Tibial nerve (tissue), 3 donors: ENCODE measurements around the gene RSPH9.

Experiments used
- CTCF ChIP-seq, 5 experiments: fragments of 200-600 bp in 3 of 5; fragments of 450-650 bp in 2 of 5; sonication (generic) in 3 of 5; IDR thresholded peaks; one replicate each; pipeline ENCODE4 v1.5.1; 2016 to 2019; ENCODE audit warnings: antibody characterized with exemption in 5 of 5, mild to moderate bottlenecking in 3 of 5, moderate library complexity in 2 of 5
- POLR2A ChIP-seq, 2 donors: fragments of 450-650 bp; IDR thresholded peaks; one replicate each; pipeline ENCODE4 v1.6.1; 2017; ENCODE audit warnings: antibody characterized with exemption in 2 of 2, mild to moderate bottlenecking in 2 of 2, moderate library complexity in 2 of 2

DNA sequence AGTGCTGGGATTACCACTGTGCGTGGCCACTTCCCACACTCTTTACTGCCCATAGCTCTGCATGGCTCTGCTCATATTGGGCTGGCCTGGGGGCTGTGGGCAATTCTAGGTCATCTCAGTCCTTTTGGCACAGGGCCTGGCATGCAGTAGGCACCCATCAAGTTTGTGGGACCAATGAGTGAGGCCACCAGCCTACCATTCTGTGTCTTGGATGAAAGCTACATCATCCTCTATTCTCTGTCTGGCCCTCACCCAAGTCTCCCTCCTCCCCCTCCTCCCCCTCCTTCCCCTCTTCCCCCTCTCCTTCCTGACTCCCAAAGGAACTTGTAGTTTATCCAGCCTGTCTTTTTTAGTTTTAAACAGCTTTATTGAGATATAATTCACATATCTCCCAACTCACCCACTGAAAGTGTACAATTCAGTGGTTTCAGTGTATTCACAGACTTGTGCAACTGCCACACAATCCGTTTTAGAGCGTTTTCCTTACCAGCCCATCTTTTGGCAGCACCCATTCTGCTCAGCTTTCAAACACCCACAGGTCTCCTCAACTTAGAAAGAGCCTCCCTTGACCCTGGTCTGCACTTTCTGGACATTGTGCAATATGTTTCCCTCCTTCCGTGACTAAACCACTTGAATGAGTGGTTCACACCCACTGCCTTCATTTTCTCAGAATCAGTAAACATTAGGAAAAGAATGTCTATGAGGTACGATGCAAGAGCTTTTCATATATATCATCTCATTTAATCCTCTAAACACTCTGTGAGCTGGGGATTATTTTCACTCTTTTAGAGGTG, 64.2 kb downstream of the RSPH9 start:
- TF ChIP-seq CTCF (IDR thresholded peaks at IDR 0.05) (no peak), POLR2A (IDR thresholded peaks at IDR 0.05) (no peak)
